GM11168 (cell line): ENCODE results near the gene SERPINA12.

Source experiments
- in situ Hi-C: fragments of 300-500 bp; cut with MboI; formaldehyde crosslinking; loops from one replicate; pipeline ENCODE4 v1.12.0; 2022; ENCODE audit warnings: low sequenced_read_pairs; ENCODE audit not compliant: unreplicated experiment

SERPINA12 gene

DNA sequence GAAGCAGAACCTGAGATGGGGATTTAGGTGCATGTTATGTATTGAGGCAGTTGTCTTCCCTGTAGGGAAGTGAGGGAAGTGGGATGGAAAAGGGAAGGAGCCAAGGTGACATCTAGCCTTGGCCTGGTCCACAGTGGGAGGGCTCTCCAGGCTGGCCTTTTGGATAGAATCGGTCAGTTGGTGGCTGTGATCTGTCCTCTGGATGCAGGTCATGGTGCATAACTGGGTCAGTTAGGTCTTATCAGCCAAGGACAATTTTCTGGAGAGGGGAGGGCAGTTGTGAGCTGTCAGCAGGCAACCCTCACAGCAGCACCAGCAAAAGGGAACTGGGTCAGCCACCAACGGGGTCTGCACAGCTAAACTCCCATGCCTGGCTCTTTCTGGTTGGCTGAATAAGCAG lies 9.6 kb downstream of the SERPINA12 start:
- in situ Hi-C loops, result loop anchor here (25.0 kb wide), 1 partner anchor 1487 kb away; no protein-coding TSS in a partner anchor

DNA sequence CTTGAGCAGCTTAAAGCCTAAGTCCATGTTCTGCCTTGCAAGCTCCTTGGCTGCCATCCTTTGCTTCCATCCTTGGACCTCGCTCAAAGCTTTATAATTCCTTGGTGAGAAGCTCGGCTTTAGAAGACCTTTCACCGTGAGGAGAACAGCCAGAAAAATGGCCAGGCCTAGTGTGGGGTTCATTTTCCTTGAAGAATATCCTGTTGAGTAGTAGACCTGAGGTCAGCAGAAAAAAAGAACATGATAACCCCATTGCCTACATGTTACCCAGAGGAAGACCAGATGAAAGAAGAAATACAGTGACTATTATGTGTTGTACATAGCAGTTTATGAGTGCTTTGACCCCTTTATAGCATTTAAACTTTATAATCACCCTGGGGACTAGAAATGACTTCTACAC lies 11.1 kb downstream of the SERPINA12 start:
- in situ Hi-C loops, result loop anchor here (25.0 kb wide), 1 partner anchor 1486 kb away; no protein-coding TSS in a partner anchor

DNA sequence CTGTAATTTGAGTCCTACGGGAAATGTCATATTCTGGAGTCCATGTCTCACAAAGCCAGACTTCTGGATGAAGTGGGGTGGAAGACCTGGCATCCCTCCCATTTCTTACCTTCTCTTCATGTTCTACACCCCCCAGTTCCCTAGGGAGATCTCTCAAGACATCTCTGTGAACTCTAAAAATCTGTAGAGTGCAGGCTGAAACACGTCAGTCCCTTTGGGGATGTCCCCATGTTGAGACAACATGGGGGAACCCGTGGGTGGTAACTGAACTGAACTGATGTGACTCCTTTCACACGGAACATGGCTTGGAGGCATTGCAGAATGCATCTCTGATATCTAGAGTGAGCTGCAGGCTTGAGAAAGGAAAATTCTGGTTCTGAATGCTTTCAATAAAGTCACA lies 15.2 kb downstream of the SERPINA12 start:
- in situ Hi-C loops, result loop anchor here (25.0 kb wide), 1 partner anchor 1482 kb away; no protein-coding TSS in a partner anchor

DNA sequence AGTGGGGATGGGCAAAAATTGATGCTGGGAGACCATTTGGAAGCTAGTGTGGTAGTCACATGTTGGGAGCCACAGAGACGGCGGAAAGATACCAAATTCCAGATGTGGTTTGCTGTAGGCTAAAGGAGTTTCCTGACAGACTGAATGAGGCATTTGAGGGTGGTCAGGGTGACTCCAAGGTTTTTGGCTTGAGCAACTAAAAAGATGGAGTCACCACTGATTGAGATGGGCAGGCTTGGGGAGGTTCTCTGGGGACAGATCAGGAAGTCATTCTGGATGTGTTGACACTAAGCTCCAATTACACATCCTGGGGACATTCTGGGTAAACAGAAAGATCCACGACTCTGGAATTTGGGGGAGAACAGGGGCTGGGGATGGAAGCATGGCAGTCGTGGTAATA lies 17.8 kb downstream of the SERPINA12 start:
- in situ Hi-C loops, result loop anchor here (25.0 kb wide), 1 partner anchor 1479 kb away; no protein-coding TSS in a partner anchor

DNA sequence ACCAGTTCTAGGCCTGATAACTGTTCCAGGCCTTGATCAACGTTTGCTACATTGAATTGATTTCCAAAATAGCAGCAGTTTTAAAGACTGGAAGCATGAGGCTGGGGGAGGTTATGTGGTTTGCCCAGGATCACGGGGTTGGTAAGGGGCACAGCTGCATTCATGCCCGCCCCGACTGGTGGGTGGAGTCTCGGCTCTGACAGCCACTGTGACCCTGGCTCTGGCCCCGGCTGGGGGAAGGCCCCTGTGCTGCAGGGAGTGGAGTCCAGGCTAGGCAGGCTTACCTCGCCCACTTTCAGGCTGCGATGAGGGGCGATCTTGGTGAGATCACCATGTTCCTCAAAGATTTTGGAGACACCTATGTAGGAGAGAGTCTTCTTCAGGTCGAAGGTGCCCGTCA lies 19.9 kb downstream of the SERPINA12 start:
- in situ Hi-C loops, result loop anchor here (25.0 kb wide), 1 partner anchor 1477 kb away; no protein-coding TSS in a partner anchor

DNA sequence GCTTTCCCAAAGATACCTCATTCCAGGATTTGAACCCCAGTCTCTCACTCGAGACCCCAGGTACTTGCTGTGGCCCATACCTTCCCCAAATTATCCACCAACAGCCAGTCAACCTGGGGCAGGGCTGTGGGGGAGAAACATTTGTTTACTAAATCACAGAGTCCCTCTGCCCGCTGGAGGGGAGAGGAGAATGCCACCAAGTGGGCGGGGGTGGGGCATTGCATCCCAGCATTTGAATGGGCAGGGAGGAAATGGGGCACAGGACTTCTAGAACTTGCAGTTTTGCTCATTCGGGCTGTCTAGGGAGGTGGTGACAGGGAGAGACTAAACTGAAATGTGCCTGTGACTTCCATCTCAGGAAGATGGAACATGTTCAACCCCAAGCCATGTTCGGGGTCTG lies 22.4 kb downstream of the SERPINA12 start:
- in situ Hi-C loops, result loop anchor here (25.0 kb wide), 1 partner anchor 1475 kb away; no protein-coding TSS in a partner anchor

DNA sequence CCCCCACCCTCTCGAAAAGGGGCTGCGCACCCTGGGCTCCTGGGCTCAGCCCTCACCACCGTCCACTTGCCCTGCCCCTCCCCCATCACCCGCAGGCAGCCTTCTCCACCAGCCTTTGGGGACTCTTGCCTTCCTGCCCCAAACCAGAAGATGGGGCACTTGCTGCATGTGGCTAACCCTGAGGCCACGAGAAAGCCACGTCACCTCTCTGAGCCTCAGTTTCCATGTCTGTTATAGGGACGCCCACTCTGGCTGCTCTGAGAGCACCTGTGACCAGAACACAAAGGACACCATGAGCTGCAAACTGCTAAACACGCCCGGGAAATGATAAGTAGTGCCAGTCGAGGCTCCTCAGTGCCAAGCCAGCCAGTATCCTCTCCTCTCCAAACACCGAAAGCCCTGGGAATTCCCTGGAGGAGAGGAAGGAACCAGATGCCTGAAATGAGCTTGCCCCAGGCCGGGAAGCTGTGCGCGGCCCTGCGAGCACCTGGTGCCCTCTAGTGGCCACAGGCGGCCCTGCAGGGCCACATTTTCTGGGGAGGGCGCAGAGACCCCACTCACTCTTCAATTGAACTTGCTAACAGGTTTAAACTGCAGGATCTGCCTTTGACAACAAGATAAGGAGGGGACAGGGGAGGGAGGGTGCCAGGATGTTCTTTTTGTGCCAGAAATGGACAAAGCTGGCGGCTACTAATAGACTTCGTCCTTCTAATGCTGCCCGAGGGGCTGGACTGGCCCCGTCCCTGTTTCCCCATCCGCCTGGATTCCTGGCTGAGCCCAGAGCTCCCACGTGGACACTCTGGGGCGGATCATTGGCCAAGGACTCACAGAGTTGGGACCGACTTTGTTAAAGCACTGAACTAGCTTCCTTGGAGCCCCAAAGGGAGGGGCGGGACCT lies 23.1 kb downstream of the SERPINA12 start:
- in situ Hi-C loops, result loop anchor here (25.0 kb wide), 1 partner anchor 1474 kb away; no protein-coding TSS in a partner anchor

DNA sequence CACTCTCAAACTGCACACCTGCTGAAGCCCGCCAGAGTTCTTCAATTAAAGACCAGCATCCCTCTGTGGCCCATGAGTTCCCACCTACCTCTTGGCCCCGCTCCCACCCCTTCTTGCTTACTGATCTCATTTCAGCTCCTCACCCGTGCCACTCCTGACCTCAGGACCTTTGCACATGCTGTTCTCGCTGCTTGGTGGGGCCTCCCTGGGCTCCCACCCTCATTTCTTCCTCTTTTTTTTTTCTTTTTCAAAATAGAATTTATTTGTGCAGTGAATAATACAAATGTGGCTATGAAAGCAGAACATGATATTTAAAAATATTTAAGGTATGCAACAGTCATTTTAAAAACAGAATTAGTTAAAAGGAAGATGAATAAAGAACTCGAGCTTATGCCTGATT lies 24.8 kb downstream of the SERPINA12 start:
- in situ Hi-C loops, result loop anchor here (25.0 kb wide), 1 partner anchor 1472 kb away; no protein-coding TSS in a partner anchor

DNA sequence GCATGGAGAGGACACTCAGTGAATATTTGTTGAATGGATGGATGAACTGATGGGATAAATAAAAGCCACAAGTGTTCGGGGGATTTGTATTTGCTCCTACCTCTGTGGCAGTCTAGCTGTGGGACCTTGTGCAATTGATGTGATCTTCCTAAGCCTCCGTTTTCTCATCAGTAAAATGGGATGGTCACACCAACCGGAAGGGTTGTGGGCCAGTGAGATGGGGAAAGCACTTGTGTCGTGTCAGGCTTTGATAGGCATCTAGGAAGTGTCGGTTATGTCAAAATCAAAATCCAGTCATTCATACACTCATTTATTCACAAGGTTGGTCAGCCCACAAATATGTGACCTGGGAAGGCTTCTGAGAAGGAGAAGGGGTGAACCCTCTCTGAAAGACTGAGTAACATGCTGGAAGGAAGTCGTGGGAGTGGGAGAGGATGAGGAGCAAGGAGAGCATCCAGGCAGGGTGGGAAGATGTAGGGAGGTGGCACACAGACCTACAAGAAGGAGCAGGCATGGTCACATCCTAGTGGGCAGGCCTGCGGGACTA lies 25.5 kb downstream of the SERPINA12 start:
- in situ Hi-C loops, result loop anchor here (25.0 kb wide), 1 partner anchor 1472 kb away; no protein-coding TSS in a partner anchor

DNA sequence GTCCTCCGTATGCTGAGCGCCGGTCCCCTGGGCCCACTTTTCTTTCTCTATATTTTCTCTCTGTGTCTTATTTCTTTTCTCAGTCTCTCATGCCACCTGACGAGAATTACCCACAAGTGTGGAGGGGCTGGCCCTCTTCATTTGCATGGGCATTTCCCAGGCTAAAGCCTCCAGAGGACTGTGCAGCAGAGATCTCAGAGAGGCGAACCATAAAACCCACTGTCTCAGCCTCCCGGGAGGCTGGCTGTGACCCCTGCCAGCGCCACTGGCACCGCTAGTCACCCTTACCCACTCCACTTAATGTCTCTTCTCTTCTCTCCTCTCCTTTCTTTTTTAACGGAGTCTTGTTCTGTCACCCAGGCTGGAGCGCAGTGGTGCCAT lies 26.2 kb downstream of the SERPINA12 start:
- in situ Hi-C loops, result loop anchor here (25.0 kb wide), 1 partner anchor 1471 kb away; no protein-coding TSS in a partner anchor

DNA sequence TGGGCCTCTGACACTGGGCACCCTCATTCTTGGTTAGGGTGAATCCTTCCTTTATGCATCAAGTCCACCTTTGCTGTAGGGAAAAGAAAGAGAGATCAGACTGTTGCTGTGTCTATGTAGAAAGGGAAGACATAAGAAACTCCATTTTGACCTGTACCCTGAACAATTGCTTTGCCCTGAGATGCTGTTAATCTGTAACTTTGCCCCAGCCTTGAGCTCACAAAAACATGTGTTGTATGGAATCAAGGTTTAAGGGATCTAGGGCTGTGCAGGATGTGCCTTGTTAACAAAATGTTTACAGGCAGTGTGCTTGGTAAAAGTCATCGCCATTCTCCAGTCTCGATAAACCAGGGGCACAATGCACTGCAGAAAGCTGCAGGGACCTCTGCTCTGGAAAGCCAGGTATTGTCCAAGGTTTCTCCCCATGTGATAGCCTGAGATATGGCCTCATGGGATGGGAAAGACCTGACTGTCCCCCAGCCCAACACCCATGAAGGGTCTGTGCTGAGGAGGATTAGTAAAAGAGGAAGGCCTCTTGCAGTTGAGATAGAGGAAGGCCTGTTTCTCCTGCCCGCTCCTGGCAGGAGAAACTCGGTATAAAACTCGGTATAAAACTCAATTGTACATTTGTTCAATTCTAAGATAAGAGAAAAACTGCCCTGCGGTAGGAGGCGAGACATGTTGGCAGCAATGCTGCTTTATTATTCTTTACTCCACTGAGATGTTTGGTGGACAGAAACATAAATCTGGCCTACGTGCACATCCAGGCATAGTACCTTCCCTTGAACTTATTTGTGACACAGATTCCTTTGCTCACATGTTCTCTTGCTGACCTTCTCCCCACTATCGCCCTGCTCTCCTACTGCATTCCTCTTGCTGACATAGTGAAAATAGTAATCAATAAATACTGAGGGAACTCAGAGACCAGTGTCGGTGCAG lies 26.9 kb downstream of the SERPINA12 start:
- in situ Hi-C loops, result loop anchor here (25.0 kb wide), 1 partner anchor 1470 kb away; no protein-coding TSS in a partner anchor

DNA sequence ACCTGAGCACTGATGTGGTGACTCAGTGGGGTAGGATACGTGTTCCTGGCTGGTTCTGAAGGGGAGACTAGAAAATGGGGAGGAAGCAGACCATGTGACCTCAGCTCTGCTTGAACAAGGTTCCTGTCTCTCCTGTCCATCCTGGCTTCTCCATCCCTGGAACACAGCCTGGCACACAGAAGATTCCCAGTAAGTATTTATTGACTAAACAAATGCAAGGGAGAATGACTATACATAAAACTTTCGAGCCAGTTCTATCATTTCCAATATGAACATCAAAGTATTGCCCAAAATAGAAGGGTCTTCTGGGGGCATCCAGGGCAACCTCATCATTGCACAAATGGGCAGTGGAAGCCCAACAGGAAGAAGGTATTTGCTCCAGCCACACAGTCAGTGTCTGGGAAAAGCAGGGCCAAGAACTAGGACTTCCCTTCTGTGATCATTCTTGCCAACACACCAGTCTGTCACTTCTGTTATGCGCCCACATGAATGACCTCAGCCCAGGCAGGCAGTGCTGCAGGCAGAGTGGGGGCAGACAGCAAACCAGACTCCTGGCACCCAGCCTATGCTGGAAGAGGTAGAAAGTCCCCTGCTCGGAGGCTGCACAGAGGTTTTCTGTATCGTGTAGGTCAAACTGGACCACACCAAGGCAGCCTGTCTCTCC lies 27.7 kb downstream of the SERPINA12 start:
- in situ Hi-C loops, result loop anchor here (25.0 kb wide), 1 partner anchor 1469 kb away; no protein-coding TSS in a partner anchor

DNA sequence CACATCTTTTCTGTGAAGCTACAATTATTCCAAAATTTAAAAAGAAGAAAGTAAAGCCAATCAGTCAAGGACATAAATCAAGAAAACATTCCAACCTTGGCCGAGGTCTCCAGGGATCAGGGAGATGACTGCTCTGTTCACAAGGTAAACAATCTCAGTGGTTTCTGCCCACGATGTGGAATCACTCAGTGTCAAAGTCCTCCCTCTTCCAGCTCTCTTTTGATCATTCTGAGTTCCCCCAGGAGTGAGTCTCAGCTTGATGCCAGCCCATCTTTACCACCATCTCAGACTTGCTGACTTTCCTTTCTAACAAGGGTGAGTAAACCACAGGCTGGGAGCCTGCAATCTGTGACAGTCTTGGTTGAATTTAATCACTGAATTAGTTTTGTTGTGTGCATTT lies 28.5 kb downstream of the SERPINA12 start:
- in situ Hi-C loops, result loop anchor here (25.0 kb wide), 1 partner anchor 1469 kb away; no protein-coding TSS in a partner anchor

DNA sequence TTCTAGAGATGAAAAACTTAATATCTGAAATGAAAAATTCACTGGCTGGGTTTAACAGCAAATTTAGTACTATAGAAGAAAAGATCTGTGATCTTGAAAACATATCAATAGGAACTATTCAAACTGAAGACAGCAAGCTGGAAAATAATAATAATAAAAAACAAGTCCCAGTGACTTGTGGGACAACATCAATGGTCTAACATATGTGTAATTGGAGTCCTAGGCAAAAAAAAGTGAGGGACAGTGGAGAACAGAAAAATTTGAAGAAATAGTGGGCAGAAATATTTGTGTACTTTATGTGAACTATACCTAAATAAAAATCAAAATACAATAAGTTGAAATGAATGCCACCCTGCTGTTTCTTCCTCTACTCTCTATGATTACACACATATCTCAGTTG lies 30.8 kb downstream of the SERPINA12 start:
- in situ Hi-C loops, result loop anchor here (25.0 kb wide), 1 partner anchor 1466 kb away; no protein-coding TSS in a partner anchor

DNA sequence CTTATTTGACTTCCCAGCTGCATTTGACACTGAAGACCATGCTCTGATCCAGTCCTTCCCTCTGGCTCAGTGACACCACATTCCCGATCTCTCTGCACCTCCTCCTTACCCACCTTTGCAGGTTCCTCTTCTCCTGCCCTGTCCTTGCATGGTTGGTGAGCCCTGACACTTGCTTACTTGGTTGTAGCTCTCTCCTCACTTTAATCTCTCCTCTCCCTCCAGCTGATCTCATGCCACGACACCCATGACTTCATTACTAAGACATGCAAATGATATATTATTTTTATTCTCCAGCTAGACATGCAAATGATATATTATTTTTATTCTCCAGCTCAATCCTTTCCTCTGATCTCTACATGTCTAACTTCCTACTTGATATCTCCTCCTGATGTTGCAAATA lies 33.2 kb downstream of the SERPINA12 start, which contains the start of gene SERPINA9:
Gene SERPINA9, minus strand, starts transcription at position 175 of the 400 bp plus-strand sequence. CDS start 6,357 bp downstream, outside the sequence.
- in situ Hi-C loops, result loop anchor here (25.0 kb wide), 1 partner anchor 1464 kb away; no protein-coding TSS in a partner anchor

DNA sequence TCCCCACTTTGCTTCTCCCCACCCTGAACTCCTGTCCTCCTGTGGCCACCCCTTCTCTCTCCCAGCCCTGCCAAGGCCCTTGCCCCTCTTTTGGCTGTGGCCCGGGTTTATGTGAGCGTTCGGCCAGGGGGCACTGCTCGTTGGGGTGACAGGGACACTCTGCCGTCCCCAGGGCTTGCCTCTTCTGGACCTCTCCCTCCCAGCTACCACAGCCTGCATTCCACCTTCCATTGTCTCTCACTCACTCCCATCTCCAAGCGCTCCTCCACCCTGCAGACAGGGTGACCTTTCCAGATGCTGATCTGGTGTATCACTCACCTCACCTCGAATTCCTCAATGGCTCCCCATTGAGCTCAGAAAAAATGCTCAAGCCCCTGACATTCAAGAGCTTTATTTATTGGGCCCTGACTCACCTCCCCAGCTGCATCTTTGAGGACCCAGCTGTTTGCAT lies 34.7 kb downstream of the SERPINA12 start:
- in situ Hi-C loops, result loop anchor here (25.0 kb wide), 1 partner anchor 1462 kb away; no protein-coding TSS in a partner anchor

DNA sequence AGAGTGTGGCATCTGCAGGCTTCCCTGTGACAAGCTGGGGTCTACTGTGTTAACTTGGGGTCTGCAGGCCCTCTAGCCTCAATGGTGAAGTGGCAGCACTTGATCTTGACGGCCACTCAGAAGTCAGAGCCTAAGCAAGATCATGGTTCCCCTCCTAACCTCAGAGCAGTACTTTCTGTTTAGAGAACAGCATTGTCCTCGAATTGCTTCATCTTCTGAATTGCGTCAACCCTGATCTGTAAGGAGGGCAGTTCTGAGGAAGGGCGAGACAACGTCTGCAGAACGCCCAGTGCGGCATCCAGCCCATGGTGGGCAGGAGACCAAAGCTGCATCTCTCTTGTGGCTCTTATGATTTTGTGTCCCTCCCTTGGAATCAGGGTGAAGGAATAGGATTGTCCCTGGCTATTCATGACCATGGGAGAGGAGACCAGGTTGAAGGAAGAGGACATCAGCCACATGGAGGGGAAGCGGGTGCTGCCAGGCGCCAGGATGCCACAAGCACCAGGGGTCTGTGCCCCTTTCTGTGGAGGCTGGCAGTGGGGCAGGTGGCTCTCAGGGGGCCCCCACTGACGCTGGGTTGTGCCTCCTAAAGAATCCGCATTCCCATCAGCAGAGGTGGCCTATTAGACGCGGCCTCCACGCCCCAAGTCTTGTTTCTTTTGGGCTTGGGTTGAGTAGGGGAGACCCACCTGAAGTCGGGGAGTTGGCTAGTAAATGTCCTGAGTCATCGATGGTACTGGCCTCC lies 35.4 kb downstream of the SERPINA12 start:
- in situ Hi-C loops, result no loop called here

DNA sequence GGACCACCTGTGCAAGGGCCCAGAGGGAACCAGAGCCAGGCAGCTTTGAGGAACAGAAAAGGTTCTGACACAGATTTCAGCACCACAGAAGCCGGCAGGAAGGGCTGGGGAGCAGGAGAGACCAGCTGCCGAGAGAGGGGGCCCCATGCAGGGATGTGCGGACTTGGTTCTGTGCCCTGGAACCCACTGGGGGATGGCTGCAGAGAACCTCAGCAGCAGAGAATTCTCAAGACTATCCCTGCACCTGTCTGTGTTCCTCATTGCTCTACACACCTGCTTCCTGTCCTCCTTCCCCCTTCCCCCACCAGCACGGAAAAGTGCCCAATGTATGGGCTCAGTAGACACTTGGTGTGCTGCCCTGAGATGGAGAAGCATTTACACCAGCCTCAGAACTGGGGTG lies 36.4 kb downstream of the SERPINA12 start:
- in situ Hi-C loops, result no loop called here
